ENCODE data around the gene PCDHB7.
"Not testable (repeated sequence)": the region's sequence is repeated elsewhere in the genome, so short reads cannot be mapped to it uniquely, and the experiment has no call there.

The PCDHB7 gene

GRCh38 chr5:141182248-141182647 is 9.8 kb downstream of the PCDHB7 start, which contains the start of gene PCDHB16:
PCDHB16 (plus strand) TSS chr5:141182387; CDS start chr5:141182560, 173 bp downstream.
- no peak for DNase-seq

GRCh38 chr5:141184117-141184855 is 11.8 kb downstream of the PCDHB7 start:
- not testable (repeated sequence) for DNase-seq

- peak; percentile 33 for DNase-seq
These were observed 14.6 kb downstream of the PCDHB7 start, which contains the start of gene PCDHB9 for GRCh38 chr5:141186897-141187512. PCDHB9 (plus strand) TSS chr5:141187161; CDS start chr5:141187319, 158 bp downstream.

GRCh38 chr5:141188682-141189081 is 16.2 kb downstream of the PCDHB7 start:
- not testable (repeated sequence) for DNase-seq

GRCh38 chr5:141189131-141189530 is 16.7 kb downstream of the PCDHB7 start:
- DNase-seq, result not testable (repeated sequence)

- peak; percentile 18 for DNase-seq
These were observed 19.8 kb downstream of the PCDHB7 start, which contains the start of gene PCDHB10 for GRCh38 chr5:141192110-141192725. PCDHB10 (plus strand) TSS chr5:141192353; CDS start chr5:141192553, 200 bp downstream.

GRCh38 chr5:141194332-141194731 is 21.9 kb downstream of the PCDHB7 start:
- not testable (repeated sequence) for DNase-seq

GRCh38 chr5:141196363-141196762 is 23.9 kb downstream of the PCDHB7 start:
- no peak for DNase-seq

- DNase-seq, result no peak
These were observed 27.2 kb downstream of the PCDHB7 start, which contains the start of gene PCDHB11 for GRCh38 chr5:141199359-141200235. PCDHB11 (plus strand) TSS chr5:141199627; CDS start chr5:141199775, 148 bp downstream.

- DNase-seq, result not testable (repeated sequence)
These were observed 28.7 kb downstream of the PCDHB7 start for GRCh38 chr5:141201126-141201525.

GRCh38 chr5:141201646-141202045 is 29.2 kb downstream of the PCDHB7 start:
- not testable (repeated sequence) for DNase-seq

GRCh38 chr5:141208478-141208877 is 36.0 kb downstream of the PCDHB7 start, which contains the start of gene PCDHB12:
PCDHB12 (plus strand) TSS chr5:141208719; CDS start chr5:141208908, 189 bp downstream.
- DNase-seq, result no peak

GRCh38 chr5:141210281-141210680 is 37.8 kb downstream of the PCDHB7 start:
- not testable (repeated sequence) for DNase-seq

GRCh38 chr5:141210849-141211248 is 38.4 kb downstream of the PCDHB7 start:
- DNase-seq, result not testable (repeated sequence)

GRCh38 chr5:141213656-141214339 is 41.4 kb downstream of the PCDHB7 start, which contains the start of gene PCDHB13:
PCDHB13 (plus strand) TSS chr5:141213919; CDS start chr5:141214124, 205 bp downstream.
- DNase-seq, result peak; percentile 12

GRCh38 chr5:141214583-141214982 is 42.1 kb downstream of the PCDHB7 start:
- not testable (repeated sequence) for DNase-seq

- not testable (repeated sequence) for DNase-seq
These were observed 43.1 kb downstream of the PCDHB7 start for GRCh38 chr5:141215504-141215903.

GRCh38 chr5:141216035-141216434 is 43.6 kb downstream of the PCDHB7 start:
- not testable (repeated sequence) for DNase-seq

- peak; percentile 2 for DNase-seq
These were observed 50.8 kb downstream of the PCDHB7 start, which contains the start of gene PCDHB14 for GRCh38 chr5:141223112-141223783. PCDHB14 (plus strand) TSS chr5:141223343; CDS start chr5:141223506, 163 bp downstream.

GRCh38 chr5:141224844-141225243 is 52.4 kb downstream of the PCDHB7 start:
- DNase-seq, result not testable (repeated sequence)

- not testable (repeated sequence) for DNase-seq
These were observed 53.0 kb downstream of the PCDHB7 start for GRCh38 chr5:141225421-141225820.

Measured in CD4-positive, alpha-beta T cell treated with Interleukin-12 subunit alpha and Interleukin-12 subunit beta, for 1 hour (primary cell).